Cardiac muscle cell (in vitro differentiated cells and primary cell): ENCODE data around the gene VAV3. TPM values are rescaled to one million over a fixed set of nuclear protein-coding genes. Genes with fewer than 3 reads are reported as not detected.

Experiments
- DNase-seq, 2 donors: peaks; one replicate each; pipeline versions ENCODE4 v3.0.0 to v3.0.0-alpha.2; 2010 to 2017; ENCODE audit warnings: low read depth in 1 of 2, low spot score in 1 of 2
- H3K27ac ChIP-seq: fragments of 200-600 bp; sonication (generic); 2 replicates; pipeline ENCODE4 v1.5.1; 2016
- H3K27me3 ChIP-seq: fragments of 200-600 bp; sonication (generic); 2 replicates; pipeline ENCODE4 v1.6.0; 2016; ENCODE audit warnings: control low read depth
- H3K36me3 ChIP-seq: fragments of 200-600 bp; sonication (generic); 2 replicates; pipeline ENCODE4 v1.5.1; 2016; ENCODE audit warnings: control low read depth
- H3K4me1 ChIP-seq: fragments of 200-600 bp; sonication (generic); 2 replicates; pipeline ENCODE4 v1.8.1; 2017; ENCODE audit warnings: low read depth, mild to moderate bottlenecking, mixed run types
- H3K4me3 ChIP-seq: fragments of 200-600 bp; sonication (generic); 2 replicates; pipeline ENCODE4 v1.5.1; 2016; ENCODE audit warnings: mild to moderate bottlenecking
- H3K9me3 ChIP-seq: fragments of 200-600 bp; sonication (generic); 2 replicates; pipeline ENCODE4 v1.5.1; 2017; ENCODE audit warnings: low read depth, mild to moderate bottlenecking, control low read depth
- polyA plus RNA-seq: library from polyadenylated mRNA; unstranded; fragments of >200 nt; fragmentation: Nextera tagmentation; extraction: Ambion mirVana; gene quantifications from 2 replicates; pipeline ENCODE4 v1.2.1, GENCODE V29; 2016
- total RNA-seq: library from RNA; depleted of rRNA; stranded (reverse); fragments of >200 nt; gene quantifications from 2 replicates; pipeline ENCODE4 v1.2.3, GENCODE V29; 2016
- TF ChIP-seq, protein P1 (sequence below): IDR thresholded peaks from 2 replicates; pipeline ENCODE4 v1.5.1; 2012; ENCODE audit warnings: low read depth, mild to moderate bottlenecking, low read length

Gene VAV3
- total and polyA plus RNA-seq, 2 experiments from 2014 or later = 0.33 to 0.86 TPM

- H3K4me3 ChIP-seq = no peak overlapping the region
- no peak for DNase-seq
- H3K27ac ChIP-seq = no peak overlapping the region
- H3K9me3 ChIP-seq = no peaks in the 10 kb centered on the region
- no peaks in the 10 kb centered on the region for H3K27me3 ChIP-seq
- H3K4me1 ChIP-seq = no peaks in the 10 kb centered on the region
- TF ChIP-seq, protein P1, sequence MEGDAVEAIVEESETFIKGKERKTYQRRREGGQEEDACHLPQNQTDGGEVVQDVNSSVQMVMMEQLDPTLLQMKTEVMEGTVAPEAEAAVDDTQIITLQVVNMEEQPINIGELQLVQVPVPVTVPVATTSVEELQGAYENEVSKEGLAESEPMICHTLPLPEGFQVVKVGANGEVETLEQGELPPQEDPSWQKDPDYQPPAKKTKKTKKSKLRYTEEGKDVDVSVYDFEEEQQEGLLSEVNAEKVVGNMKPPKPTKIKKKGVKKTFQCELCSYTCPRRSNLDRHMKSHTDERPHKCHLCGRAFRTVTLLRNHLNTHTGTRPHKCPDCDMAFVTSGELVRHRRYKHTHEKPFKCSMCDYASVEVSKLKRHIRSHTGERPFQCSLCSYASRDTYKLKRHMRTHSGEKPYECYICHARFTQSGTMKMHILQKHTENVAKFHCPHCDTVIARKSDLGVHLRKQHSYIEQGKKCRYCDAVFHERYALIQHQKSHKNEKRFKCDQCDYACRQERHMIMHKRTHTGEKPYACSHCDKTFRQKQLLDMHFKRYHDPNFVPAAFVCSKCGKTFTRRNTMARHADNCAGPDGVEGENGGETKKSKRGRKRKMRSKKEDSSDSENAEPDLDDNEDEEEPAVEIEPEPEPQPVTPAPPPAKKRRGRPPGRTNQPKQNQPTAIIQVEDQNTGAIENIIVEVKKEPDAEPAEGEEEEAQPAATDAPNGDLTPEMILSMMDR = no peak
- H3K36me3 ChIP-seq = no peaks in the 10 kb centered on the region
These were observed 15.3 kb downstream of the VAV3 start for GRCh38 chr1:107949467-107950253.

DNA sequence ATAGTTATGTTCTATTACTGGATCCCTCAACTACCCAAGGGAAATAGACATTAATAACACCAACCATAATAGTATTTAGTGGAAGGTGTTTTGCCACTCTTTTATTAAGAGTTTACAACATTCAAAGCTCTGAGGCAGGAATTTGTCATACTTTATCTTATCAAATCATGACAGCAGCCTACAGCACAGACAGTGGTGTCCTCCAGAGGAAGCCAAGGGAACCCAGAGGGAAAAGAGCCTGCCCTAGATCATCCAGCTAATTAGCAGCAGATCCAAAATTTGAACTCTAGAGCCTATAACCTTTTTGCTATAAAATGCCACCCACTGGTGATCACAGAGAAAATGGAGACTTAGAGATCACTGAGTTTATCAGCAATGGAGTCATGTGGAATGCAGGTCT is 18.2 kb downstream of the VAV3 start:
- no peak for DNase-seq
- Histone ChIP-seq H3K27me3 (no peaks in the 10 kb centered on the region), H3K27ac (no peak overlapping the region), H3K4me1 (no peaks in the 10 kb centered on the region), H3K9me3 (no peaks in the 10 kb centered on the region), H3K4me3 (no peak overlapping the region), H3K36me3 (no peaks in the 10 kb centered on the region)
- TF ChIP-seq, protein P1 = no peak

GRCh38 chr1:107943694-107944093 is 21.3 kb downstream of the VAV3 start:
- no peaks in the 10 kb centered on the region for H3K4me1 ChIP-seq
- H3K36me3 ChIP-seq = no peaks in the 10 kb centered on the region
- H3K4me3 ChIP-seq = no peak overlapping the region
- no peak for DNase-seq
- no peaks in the 10 kb centered on the region for H3K9me3 ChIP-seq
- no peak overlapping the region for H3K27ac ChIP-seq
- TF ChIP-seq, protein P1 = no peak
- H3K27me3 ChIP-seq = no peaks in the 10 kb centered on the region

- no peaks in the 10 kb centered on the region for H3K4me1 ChIP-seq
- TF ChIP-seq, protein P1 = no peak
These were observed 22.2 kb downstream of the VAV3 start for GRCh38 chr1:107942814-107943213.

GRCh38 chr1:107941531-107941930 is 23.4 kb downstream of the VAV3 start:
- Histone ChIP-seq H3K4me3 (no peak overlapping the region), H3K4me1 (no peaks in the 10 kb centered on the region), H3K36me3 (no peaks in the 10 kb centered on the region), H3K27me3 (no peaks in the 10 kb centered on the region), H3K9me3 (no peaks in the 10 kb centered on the region), H3K27ac (no peak overlapping the region)
- TF ChIP-seq, protein P1 = no peak
- no peak for DNase-seq

More at GRCh38 chr1:107942814-107943213, 22.2 kb downstream of the VAV3 start:
- no peak for DNase-seq
- no peaks in the 10 kb centered on the region for H3K27me3 ChIP-seq
- no peaks in the 10 kb centered on the region for H3K36me3 ChIP-seq
- H3K4me3 ChIP-seq = no peak overlapping the region
- no peaks in the 10 kb centered on the region for H3K9me3 ChIP-seq
- H3K27ac ChIP-seq = no peak overlapping the region
